GM10248 (cell line): ENCODE results near the gene CMPK1.

Experiments
- CTCF ChIA-PET: fragments of 300-600 bp; sonication (Branson Sonifier 250); formaldehyde crosslinking; extraction: SDS; loops from one replicate; lab custom pipeline; 2021; ENCODE audit warnings: antibody characterized with exemption; lab: Yijun Ruan, JAX
- POLR2A ChIA-PET: fragments of 350-650 bp; sonication (Branson Sonifier 250); formaldehyde crosslinking; extraction: SDS; loops from one replicate; lab custom pipeline; 2020; ENCODE audit warnings: antibody characterized with exemption; lab: Yijun Ruan, JAX
- DNase-seq: peaks from one replicate; pipeline ENCODE4 v3.0.0; 2012; ENCODE audit errors: extremely low spot score
- TF ChIP-seq, protein P1 (sequence below): IDR thresholded peaks from 2 replicates; pipeline ENCODE4 v1.5.1; 2012; ENCODE audit warnings: mild to moderate bottlenecking, low read depth; ENCODE audit errors: extremely low read depth, missing control alignments, control extremely low read depth

The CMPK1 gene

DNA sequence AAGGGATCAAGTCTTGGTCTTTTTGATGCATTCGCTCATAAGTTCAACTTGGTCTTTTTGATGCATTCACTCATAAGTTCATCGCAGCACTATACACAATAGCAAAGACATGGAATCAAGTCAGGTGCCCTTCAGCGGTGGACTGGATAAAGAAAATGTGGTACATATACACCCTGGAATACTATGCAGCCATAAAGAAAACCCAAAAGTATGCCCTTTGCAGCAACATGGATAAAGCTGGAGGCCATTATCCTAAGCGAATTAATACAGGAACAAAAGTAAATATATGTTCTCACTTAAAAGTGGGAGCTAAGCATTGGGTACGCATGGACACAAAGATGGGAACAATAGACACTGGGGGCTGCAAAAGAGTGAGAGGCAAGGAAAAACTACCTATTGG lies 52.7 kb downstream of the CMPK1 start:
- POLR2A ChIA-PET: no interaction called here

DNA sequence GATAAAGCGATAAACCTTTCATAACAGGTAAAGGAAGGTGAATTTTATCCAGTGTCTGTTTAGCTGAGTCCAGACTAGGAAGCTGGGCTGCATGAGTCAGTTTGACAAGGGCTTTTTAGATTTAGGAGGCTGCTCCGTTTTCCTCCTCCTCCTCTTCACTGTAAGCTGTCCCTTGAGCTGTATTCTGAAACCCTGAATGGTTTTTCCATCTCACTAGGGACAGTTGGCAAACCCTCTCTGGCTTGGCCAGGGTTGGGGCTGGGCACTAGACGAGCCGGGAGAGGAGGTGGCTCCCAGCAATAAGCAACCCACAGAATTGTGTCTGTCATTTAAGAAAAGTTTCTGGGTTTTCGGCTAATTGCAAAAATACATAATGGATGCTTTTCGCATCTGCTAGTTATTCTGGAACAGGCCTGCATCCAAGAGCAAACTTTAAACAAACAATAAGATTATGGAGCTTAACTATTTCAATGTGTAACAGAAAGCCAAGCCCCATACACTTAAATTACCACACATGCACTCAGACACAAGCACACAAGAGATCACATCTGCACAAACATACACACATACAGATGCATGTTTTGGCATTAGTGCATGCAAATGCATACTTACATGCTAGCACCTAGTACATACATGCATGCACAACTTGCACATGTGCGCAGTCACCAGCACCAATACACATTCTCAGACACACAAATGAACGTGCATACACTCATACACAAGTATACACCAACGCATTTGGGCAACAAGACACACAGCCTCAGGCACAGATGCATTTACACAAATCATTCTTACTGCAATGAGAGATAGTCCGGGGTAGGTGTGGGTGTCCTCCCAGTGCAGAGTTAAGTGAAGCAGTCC lies 54.7 kb downstream of the CMPK1 start:
- POLR2A ChIA-PET: no interaction called here
- DNase-seq: no peak
- TF ChIP-seq, protein P1, sequence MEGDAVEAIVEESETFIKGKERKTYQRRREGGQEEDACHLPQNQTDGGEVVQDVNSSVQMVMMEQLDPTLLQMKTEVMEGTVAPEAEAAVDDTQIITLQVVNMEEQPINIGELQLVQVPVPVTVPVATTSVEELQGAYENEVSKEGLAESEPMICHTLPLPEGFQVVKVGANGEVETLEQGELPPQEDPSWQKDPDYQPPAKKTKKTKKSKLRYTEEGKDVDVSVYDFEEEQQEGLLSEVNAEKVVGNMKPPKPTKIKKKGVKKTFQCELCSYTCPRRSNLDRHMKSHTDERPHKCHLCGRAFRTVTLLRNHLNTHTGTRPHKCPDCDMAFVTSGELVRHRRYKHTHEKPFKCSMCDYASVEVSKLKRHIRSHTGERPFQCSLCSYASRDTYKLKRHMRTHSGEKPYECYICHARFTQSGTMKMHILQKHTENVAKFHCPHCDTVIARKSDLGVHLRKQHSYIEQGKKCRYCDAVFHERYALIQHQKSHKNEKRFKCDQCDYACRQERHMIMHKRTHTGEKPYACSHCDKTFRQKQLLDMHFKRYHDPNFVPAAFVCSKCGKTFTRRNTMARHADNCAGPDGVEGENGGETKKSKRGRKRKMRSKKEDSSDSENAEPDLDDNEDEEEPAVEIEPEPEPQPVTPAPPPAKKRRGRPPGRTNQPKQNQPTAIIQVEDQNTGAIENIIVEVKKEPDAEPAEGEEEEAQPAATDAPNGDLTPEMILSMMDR: no peak
- CTCF ChIA-PET: interaction anchor here (1.0 to 5.1 kb wide), 27 partner anchors 8 to 367 kb away, joined by 3 to 41 read pairs (median 7); partner anchors contain the start of gene FOXD2

More for the DNA sequence above, 52.7 kb downstream of the CMPK1 start:
- CTCF ChIA-PET: interaction anchor here (1.1 to 5.1 kb wide), 3 partner anchors 325 to 369 kb away, joined by 3 to 37 read pairs (median 4); no protein-coding TSS in a partner anchor
- TF ChIP-seq, protein P1: no peak
- DNase-seq: no peak

DNA sequence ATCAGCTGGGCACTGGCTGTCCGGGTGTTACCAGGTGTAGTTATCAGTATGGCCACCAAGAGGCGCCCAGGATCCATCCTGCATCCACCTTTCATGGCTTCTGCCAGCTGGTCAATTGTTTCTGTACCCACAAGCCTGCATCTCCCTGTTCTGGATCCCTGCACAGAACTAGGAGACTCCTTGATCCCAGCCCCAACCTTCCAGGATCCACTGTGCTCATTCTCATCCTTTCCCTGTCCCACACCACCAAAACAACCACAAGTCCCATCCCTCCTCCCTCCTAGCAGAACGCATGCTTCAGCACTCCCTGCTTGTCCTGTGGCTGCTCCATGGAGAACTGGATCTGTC lies 55.3 kb downstream of the CMPK1 start:
- CTCF ChIA-PET: interaction anchor here (0.8 to 5.1 kb wide), 28 partner anchors 8 to 366 kb away, joined by 3 to 41 read pairs (median 6); partner anchors contain the start of gene FOXD2
- TF ChIP-seq, protein P1: peak; percentile 56
- POLR2A ChIA-PET: no interaction called here
- peak; percentile 73 for DNase-seq

DNA sequence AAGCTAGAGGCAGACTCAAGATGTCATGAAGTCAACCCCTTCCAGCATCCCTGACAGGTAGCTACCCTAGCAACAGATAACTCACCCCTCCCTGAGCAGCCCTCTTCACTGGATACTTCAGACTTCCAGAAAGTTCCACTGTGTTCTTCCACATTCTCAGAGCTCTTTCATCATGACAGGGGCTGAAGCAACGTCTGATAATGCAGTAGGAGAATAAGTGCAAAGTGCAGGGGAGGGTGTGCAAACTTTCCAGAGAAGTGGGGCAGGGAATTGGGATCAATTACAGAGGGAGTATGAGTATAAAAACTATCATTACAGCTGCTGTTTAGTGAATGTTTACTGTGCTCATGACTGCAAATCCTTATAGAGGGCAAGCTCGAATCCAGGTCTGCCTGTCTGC lies 56.1 kb downstream of the CMPK1 start:
- DNase-seq: no peak
- ChIA-PET POLR2A (no interaction called here), CTCF (interaction anchor here (0.6 to 5.1 kb wide), 24 partner anchors 8 to 366 kb away, joined by 3 to 41 read pairs (median 10); partner anchors contain the start of gene FOXD2)
- TF ChIP-seq, protein P1: no peak

DNA sequence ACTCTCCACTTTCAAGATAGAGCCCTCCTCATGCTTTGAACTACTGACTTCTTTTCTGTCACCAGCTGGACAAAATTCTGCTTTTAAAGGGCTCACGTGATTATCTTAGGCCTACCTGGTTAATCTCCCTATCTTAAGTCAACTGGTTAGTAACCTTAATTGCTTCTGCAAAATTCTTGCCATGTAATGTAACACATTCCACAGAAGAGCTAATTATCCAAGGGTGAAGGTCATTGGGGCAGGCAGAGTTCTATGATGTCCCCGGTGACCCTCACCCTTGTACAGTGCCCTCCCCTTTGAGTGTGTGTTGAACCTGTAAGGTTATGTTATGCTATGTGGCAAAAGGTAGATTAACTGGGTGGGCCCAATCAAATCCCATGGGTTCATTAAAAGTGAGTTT lies 57.3 kb downstream of the CMPK1 start:
- POLR2A ChIA-PET: interaction anchor here (0.7 kb wide), 1 partner anchor 21 kb away, joined by 3 read pairs; no protein-coding TSS in a partner anchor
- CTCF ChIA-PET: interaction anchor here (1.5 to 5.1 kb wide), 8 partner anchors 9 to 364 kb away, joined by 6 to 41 read pairs (median 15); partner anchors contain the start of gene FOXD2
- DNase-seq: no peak
- TF ChIP-seq, protein P1: no peak

DNA sequence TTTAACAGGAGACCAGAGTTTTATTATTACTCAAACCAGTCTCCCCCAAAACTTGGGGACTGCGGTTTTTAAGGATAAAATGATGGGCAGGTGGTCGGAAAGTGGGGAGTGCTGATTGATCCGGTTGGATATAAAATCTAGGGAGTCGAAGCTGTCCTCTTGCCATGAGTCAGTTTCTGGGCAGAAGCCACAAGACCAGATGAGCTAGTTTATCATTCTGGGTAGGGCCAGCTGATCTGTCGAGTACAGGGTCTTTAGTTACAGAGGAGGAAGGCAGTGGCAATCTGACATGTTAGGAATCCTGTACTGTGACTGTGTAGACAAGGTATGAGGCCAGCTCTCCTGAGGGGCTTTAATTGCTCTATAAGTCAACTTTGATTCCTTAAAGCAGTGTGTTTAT lies 59.6 kb downstream of the CMPK1 start:
- DNase-seq: no peak
- ChIA-PET CTCF (interaction anchor here (1.6 kb wide), 1 partner anchor 333 kb away, joined by 4 read pairs; no protein-coding TSS in a partner anchor), POLR2A (no interaction called here)
- TF ChIP-seq, protein P1: no peak
